DND-41 (cell line): ENCODE measurements around the gene ESRRB.

ENCODE experiments used
- CTCF ChIP-seq: IDR thresholded peaks from 2 replicates; pipeline ENCODE4 v1.5.1; 2012; ENCODE audit warnings: borderline replicate concordance, low read length, moderate library complexity, mild to moderate bottlenecking; ENCODE audit not compliant: poor library complexity, severe bottlenecking; ENCODE audit errors: extremely low read depth
- EZH2 ChIP-seq: IDR thresholded peaks from 3 replicates; pipeline ENCODE4 v1.6.1; 2012; ENCODE audit warnings: borderline replicate concordance, low read depth, mild to moderate bottlenecking, moderate library complexity, low read length, inconsistent platforms; ENCODE audit not compliant: severe bottlenecking

GRCh38 chr14:76456200-76456599 lies 80.3 kb downstream of the ESRRB start:
- peak; percentile 72 for TF ChIP-seq CTCF
- TF ChIP-seq EZH2: no peak
